ENCODE measurements around the gene RND3. TPM values are rescaled to one million over a fixed set of nuclear protein-coding genes. Genes with fewer than 3 reads are reported as not detected.

The RND3 gene
- polyA plus RNA-seq, 5 donors: 85.3 to 146 (median 111) TPM

- DNase-seq: no peak
Observed at GRCh38 chr2:150450765-150451164, 36.7 kb downstream of the RND3 start.

GRCh38 chr2:150449856-150450255, 37.6 kb downstream of the RND3 start:
- DNase-seq: no peak

- no peak for DNase-seq
Observed at GRCh38 chr2:150445398-150445797, 42.1 kb downstream of the RND3 start.

GRCh38 chr2:150442484-150442883, 45.0 kb downstream of the RND3 start:
- DNase-seq: no peak

GRCh38 chr2:150441784-150442183, 45.7 kb downstream of the RND3 start:
- no peak for DNase-seq

GRCh38 chr2:150441226-150441625, 46.2 kb downstream of the RND3 start:
- no peak for DNase-seq

GRCh38 chr2:150438654-150439053, 48.8 kb downstream of the RND3 start:
- no peak for DNase-seq

- DNase-seq: no peak
Observed at GRCh38 chr2:150438041-150438440, 49.4 kb downstream of the RND3 start.

GRCh38 chr2:150432312-150432625, 55.2 kb downstream of the RND3 start:
- DNase-seq: peak; percentile 42 to 67

GRCh38 chr2:150431561-150432311, 55.7 kb downstream of the RND3 start:
- peak; percentile 59 to 66 for DNase-seq

- DNase-seq: no peak
Observed at GRCh38 chr2:150429384-150429961, 58.0 kb downstream of the RND3 start.

GRCh38 chr2:150428641-150429040, 58.8 kb downstream of the RND3 start:
- DNase-seq: no peak

GRCh38 chr2:150427298-150427697, 60.2 kb downstream of the RND3 start:
- DNase-seq: no peak

- DNase-seq: no peak
Observed at GRCh38 chr2:150426724-150427123, 60.7 kb downstream of the RND3 start.

GRCh38 chr2:150426315-150426714, 61.2 kb downstream of the RND3 start:
- no peak for DNase-seq

GRCh38 chr2:150425121-150425955, 62.1 kb downstream of the RND3 start:
- no peak for DNase-seq

- DNase-seq: peak; percentile 44 to 61
Observed at GRCh38 chr2:150424406-150424805, 63.1 kb downstream of the RND3 start.

GRCh38 chr2:150421126-150421651, 66.3 kb downstream of the RND3 start:
- DNase-seq: no peak

GRCh38 chr2:150418916-150419315, 68.6 kb downstream of the RND3 start:
- no peak for DNase-seq
